ENCODE measurements around the gene CAMSAP1. TPM values are rescaled to one million over a fixed set of nuclear protein-coding genes. Genes with fewer than 3 reads are reported as not detected.
"Not testable (repeated sequence)": the region's sequence is repeated elsewhere in the genome, so short reads cannot be mapped to it uniquely, and the experiment has no call there.

Gene CAMSAP1
- total and polyA plus RNA-seq, 10 donors = 2.4 to 34.3 (median 19.8) TPM

DNA sequence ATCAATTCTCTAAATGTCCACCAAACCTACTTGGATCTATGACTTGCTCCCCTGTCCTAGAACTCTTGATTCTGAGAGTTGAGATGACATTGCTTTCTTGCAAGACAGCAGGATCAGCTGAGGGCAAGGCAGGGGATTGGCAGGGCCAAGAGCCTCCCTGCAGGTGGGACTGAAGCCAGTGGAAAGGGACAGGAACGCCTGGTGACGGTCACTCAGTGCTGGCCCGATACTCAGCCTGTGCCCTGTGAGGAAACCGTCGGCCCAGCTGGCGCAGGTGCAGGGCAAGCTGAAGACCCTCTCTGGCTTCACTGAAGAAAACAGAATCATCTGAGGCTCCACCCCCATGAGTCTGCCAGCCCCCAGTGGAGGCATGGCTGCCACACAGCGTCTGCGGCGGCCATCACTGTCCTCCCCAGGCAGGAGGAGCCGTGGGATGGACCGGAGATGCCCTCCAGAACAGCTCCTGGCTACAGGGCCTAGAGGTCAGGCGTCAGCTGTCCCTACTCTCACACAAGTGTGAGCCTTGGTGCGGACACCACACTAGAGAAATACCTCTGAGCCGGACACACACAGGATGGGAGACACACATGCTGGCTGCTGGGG lies 39.1 kb upstream of the CAMSAP1 start:
- no peak for DNase-seq
- Histone ChIP-seq H3K27me3 (replicated peaks in 1 of 7) (no peaks in the 10 kb centered on the region), H3K9me3 (no peaks in the 10 kb centered on the region), H3K27ac (no peak overlapping the region), H3K4me1 (peaks cover 0 to 9% (median 0%) of the 10 kb centered on the region in 6 donors), H3K4me3 (no peak overlapping the region), H3K36me3 (peaks cover 0 to 100% (median 86%) of the 10 kb centered on the region in 6 donors)
- intact Hi-C loops (cut with DNase I; ENCODE audit: low total_unique reads) = no loop called here
- TF ChIP-seq, protein P1, sequence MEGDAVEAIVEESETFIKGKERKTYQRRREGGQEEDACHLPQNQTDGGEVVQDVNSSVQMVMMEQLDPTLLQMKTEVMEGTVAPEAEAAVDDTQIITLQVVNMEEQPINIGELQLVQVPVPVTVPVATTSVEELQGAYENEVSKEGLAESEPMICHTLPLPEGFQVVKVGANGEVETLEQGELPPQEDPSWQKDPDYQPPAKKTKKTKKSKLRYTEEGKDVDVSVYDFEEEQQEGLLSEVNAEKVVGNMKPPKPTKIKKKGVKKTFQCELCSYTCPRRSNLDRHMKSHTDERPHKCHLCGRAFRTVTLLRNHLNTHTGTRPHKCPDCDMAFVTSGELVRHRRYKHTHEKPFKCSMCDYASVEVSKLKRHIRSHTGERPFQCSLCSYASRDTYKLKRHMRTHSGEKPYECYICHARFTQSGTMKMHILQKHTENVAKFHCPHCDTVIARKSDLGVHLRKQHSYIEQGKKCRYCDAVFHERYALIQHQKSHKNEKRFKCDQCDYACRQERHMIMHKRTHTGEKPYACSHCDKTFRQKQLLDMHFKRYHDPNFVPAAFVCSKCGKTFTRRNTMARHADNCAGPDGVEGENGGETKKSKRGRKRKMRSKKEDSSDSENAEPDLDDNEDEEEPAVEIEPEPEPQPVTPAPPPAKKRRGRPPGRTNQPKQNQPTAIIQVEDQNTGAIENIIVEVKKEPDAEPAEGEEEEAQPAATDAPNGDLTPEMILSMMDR (IDR thresholded peaks at IDR 0.05 in 8 of 11, conservative IDR thresholded peaks at IDR 0.05 in 3 of 11) = no peak
- TF ChIP-seq POLR2A (IDR thresholded peaks at IDR 0.05) (no peak), POLR2AphosphoS5 (IDR thresholded peaks at IDR 0.05) (peak in 1 of 3 donors; percentile 48)
- WGBS, 5 donors = 95 to 98% (median 95%) methylated on average over 10 to 14 of the region's 14 CpGs

DNA sequence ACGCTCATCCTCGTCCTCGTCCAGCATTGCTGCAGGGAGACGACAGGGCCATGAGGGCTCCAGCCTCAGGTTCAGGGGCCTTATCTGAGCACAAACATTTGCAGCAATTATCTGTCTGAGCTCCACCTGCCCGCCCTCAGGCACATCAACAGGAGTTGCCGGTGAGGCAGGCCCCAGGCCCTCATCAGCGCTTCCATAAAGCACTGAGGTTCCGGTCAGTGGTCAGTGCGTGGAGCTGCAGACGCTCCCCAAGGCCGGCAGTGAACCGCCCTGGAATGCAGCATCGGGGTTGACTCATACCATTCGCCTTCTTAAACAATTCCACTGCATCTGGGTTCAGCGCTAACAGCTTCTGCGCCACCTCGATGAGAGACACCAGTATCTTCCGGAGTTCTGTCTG lies 38.6 kb upstream of the CAMSAP1 start:
- H3K4me1 ChIP-seq = peaks cover 0 to 13% (median 0%) of the 10 kb centered on the region in 6 donors
- WGBS, 5 donors = 97 to 100% (median 98%) methylated on average over 13 to 18 of the region's 18 CpGs
- intact Hi-C loops (cut with DNase I; ENCODE audit: low total_unique reads) = no loop called here
- H3K27ac ChIP-seq = no peak overlapping the region
- TF ChIP-seq, protein P1 (IDR thresholded peaks at IDR 0.05 in 8 of 11, conservative IDR thresholded peaks at IDR 0.05 in 3 of 11) = no peak
- TF ChIP-seq POLR2AphosphoS5 (IDR thresholded peaks at IDR 0.05) (no peak), POLR2A (IDR thresholded peaks at IDR 0.05) (no peak)
- no peaks in the 10 kb centered on the region for H3K27me3 ChIP-seq (replicated peaks in 1 of 7)
- H3K9me3 ChIP-seq = no peaks in the 10 kb centered on the region
- no peak overlapping the region for H3K4me3 ChIP-seq
- no peak for DNase-seq
- H3K36me3 ChIP-seq = peaks cover 0 to 100% (median 85%) of the 10 kb centered on the region in 6 donors

DNA sequence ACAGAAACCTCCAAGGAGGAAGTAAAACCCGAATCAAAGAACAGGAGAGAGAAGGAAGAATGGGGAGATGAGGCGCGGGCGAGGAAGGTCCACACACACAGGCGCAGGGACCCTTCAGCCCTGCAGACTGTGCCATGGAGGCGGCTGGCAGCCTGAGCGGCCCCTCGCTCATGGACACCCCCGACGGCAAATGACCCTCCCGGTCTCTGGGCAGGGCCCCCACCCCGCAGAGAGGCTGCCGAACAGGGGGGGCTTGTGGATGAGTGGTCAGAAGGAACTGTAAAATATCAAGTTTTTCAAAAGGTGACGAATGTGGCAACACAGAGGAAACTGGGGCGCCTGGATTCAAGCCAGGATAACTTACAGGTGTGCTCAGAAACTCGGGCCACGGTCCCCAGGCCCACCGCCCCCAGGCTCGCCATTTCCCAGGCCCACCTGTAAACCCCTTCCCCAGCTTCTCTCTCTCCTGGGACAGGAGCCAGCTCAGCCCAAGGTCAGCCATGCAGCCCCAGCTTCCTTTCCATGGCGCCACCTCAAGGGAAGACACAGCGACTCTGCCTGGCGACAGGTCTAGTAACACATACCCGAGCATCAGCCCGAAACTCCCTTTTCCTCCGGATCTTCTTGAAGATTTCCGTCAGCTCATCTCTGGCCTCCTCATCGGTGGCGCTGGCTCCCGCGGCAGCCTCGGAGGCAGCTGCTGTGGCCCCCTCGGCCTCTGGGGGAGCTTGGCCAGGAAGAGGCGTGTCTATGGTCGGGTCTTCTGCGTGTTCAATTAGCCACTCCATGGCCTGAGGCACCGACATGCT lies 37.3 kb upstream of the CAMSAP1 start:
- 81 to 89% (median 87%) methylated on average over 36 of the region's 36 CpGs for WGBS, 5 donors
- no peak for DNase-seq
- H3K4me3 ChIP-seq = no peak overlapping the region
- peaks cover 0 to 98% (median 78%) of the 10 kb centered on the region in 6 donors for H3K36me3 ChIP-seq
- H3K9me3 ChIP-seq = no peaks in the 10 kb centered on the region
- TF ChIP-seq POLR2A (IDR thresholded peaks at IDR 0.05) (no peak), POLR2AphosphoS5 (IDR thresholded peaks at IDR 0.05) (no peak)
- TF ChIP-seq, protein P1 (IDR thresholded peaks at IDR 0.05 in 8 of 11, conservative IDR thresholded peaks at IDR 0.05 in 3 of 11) = no peak
- H3K27ac ChIP-seq = no peak overlapping the region
- no peaks in the 10 kb centered on the region for H3K27me3 ChIP-seq (replicated peaks in 1 of 7)
- H3K4me1 ChIP-seq = peaks cover 0 to 16% (median 0%) of the 10 kb centered on the region in 6 donors
- intact Hi-C loops (cut with DNase I; ENCODE audit: low total_unique reads) = no loop called here

DNA sequence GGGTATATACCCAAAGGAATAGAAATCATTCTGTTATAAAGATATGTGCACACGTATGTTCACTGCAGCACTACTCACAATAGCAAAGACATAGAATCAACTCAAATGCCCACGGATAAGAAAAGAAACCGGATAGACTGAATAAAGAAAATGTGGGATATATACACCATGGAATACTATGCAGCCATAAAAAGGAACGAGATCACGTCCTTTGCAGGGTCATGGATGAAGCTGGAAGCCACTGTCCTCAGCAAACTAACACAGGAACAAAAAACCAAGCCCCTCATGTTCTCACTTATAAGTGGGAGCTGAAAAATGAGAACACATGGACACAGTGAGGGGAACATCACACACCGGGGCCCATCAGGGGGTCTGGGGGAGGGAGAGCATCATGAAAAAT lies 36.3 kb upstream of the CAMSAP1 start:
- H3K36me3 ChIP-seq = peaks cover 0 to 98% (median 74%) of the 10 kb centered on the region in 6 donors
- peaks cover 0 to 16% (median 0%) of the 10 kb centered on the region in 6 donors for H3K4me1 ChIP-seq
- H3K27ac ChIP-seq; H3K9me3 ChIP-seq; intact Hi-C loops (cut with DNase I; ENCODE audit: low total_unique reads); H3K4me3 ChIP-seq; DNase-seq; H3K27me3 ChIP-seq (replicated peaks in 1 of 7): not testable (repeated sequence)
- 96 to 98% (median 97%) methylated on average over 6 of the region's 6 CpGs for WGBS, 5 donors
